Parathyroid adenoma (tissue), 2 donors: ENCODE measurements around the gene HOTAIR.

Source experiments
- H2AFZ ChIP-seq: fragments of 300-600 bp; sonication (generic); one replicate; pipeline ENCODE4 v1.7.0; 2017; ENCODE audit warnings: antibody characterized with exemption, mild to moderate bottlenecking
- H3K27ac ChIP-seq: fragments of 300-600 bp; sonication (generic); one replicate; pipeline ENCODE4 v1.7.0; 2017
- H3K27me3 ChIP-seq: fragments of 300-600 bp; sonication (generic); one replicate; pipeline ENCODE4 v1.7.0; 2017; ENCODE audit warnings: low read length; ENCODE audit not compliant: control insufficient read depth, insufficient read depth
- H3K36me3 ChIP-seq: fragments of 300-600 bp; sonication (generic); one replicate; pipeline ENCODE4 v1.7.0; 2017; ENCODE audit warnings: low read length; ENCODE audit not compliant: control insufficient read depth, insufficient read depth
- H3K4me1 ChIP-seq: fragments of 300-600 bp; sonication (generic); one replicate; pipeline ENCODE4 v1.7.0; 2017; ENCODE audit warnings: control low read depth
- H3K4me2 ChIP-seq: fragments of 300-600 bp; sonication (generic); one replicate; pipeline ENCODE4 v1.7.0; 2017; ENCODE audit warnings: low read length
- H3K4me3 ChIP-seq: fragments of 300-600 bp; sonication (generic); one replicate; pipeline ENCODE4 v1.7.0; 2017; ENCODE audit warnings: low read depth, low read length
- H3K79me2 ChIP-seq: fragments of 300-600 bp; sonication (generic); one replicate; pipeline ENCODE4 v1.7.0; 2017; ENCODE audit warnings: control low read depth
- H3K9ac ChIP-seq: fragments of 300-600 bp; sonication (generic); one replicate; pipeline ENCODE4 v1.7.0; 2017; ENCODE audit warnings: mild to moderate bottlenecking
- H3K9me3 ChIP-seq: fragments of 300-600 bp; sonication (generic); one replicate; pipeline ENCODE4 v1.7.0; 2017; ENCODE audit warnings: low read length; ENCODE audit not compliant: control insufficient read depth
- TF ChIP-seq, protein P1 (sequence below): fragments of 300-600 bp; sonication (generic); IDR thresholded peaks from one replicate; pipeline ENCODE4 v1.7.0; 2017; ENCODE audit warnings: antibody characterized with exemption, mild to moderate bottlenecking
- donor health status: primary hyperparathyroidism.

Gene HOTAIR

DNA sequence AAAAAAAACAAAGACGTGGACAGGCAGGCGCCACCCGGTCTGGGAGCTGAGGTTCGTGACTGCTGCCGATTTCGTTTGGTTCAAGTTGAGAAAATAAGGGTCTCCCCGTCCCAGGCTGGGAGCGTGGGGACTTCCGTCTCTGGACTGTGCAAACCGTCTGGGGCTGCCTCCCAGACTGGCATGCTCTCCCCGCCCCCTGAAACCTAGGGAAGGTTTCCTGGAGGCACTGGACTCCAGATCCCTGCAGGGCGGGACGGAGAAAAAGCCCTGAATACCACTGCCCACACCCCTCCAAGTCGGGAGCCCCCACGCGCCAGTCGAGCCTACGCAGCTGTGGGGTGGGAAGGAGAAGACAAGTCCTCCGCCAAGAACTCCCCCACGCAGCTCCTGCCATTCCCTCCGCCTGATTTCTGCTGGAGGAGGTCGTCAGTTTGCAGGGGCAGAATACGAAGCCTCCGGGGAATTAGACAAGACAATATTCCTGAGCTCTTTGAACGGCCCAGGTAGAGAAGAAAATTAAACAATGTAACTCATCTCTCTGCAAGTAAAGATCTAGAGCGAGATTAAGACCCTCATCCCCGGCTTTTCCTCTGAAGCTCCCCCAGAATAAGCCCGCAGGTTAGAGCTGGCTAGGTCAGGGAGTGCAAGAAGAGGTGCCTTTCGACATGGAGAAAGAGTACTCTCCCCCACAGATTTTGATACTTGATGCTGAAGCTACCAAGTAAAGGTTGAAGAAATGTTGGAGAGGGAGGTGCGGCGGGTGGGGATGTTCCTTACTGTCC is 46.5 kb downstream of the HOTAIR start:
- H3K79me2 ChIP-seq, result no peaks in the 10 kb centered on the region
- H3K4me2 ChIP-seq, result no peak overlapping the region
- no peak overlapping the region for H2AFZ ChIP-seq
- no peaks in the 10 kb centered on the region for H3K36me3 ChIP-seq
- H3K9ac ChIP-seq, result no peak overlapping the region
- no peaks in the 10 kb centered on the region for H3K4me1 ChIP-seq
- no peak overlapping the region for H3K27ac ChIP-seq
- H3K4me3 ChIP-seq, result no peak overlapping the region
- no peaks in the 10 kb centered on the region for H3K9me3 ChIP-seq
- H3K27me3 ChIP-seq, result peaks cover 15% of the 10 kb centered on the region
- TF ChIP-seq, protein P1, sequence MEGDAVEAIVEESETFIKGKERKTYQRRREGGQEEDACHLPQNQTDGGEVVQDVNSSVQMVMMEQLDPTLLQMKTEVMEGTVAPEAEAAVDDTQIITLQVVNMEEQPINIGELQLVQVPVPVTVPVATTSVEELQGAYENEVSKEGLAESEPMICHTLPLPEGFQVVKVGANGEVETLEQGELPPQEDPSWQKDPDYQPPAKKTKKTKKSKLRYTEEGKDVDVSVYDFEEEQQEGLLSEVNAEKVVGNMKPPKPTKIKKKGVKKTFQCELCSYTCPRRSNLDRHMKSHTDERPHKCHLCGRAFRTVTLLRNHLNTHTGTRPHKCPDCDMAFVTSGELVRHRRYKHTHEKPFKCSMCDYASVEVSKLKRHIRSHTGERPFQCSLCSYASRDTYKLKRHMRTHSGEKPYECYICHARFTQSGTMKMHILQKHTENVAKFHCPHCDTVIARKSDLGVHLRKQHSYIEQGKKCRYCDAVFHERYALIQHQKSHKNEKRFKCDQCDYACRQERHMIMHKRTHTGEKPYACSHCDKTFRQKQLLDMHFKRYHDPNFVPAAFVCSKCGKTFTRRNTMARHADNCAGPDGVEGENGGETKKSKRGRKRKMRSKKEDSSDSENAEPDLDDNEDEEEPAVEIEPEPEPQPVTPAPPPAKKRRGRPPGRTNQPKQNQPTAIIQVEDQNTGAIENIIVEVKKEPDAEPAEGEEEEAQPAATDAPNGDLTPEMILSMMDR, result no peak

DNA sequence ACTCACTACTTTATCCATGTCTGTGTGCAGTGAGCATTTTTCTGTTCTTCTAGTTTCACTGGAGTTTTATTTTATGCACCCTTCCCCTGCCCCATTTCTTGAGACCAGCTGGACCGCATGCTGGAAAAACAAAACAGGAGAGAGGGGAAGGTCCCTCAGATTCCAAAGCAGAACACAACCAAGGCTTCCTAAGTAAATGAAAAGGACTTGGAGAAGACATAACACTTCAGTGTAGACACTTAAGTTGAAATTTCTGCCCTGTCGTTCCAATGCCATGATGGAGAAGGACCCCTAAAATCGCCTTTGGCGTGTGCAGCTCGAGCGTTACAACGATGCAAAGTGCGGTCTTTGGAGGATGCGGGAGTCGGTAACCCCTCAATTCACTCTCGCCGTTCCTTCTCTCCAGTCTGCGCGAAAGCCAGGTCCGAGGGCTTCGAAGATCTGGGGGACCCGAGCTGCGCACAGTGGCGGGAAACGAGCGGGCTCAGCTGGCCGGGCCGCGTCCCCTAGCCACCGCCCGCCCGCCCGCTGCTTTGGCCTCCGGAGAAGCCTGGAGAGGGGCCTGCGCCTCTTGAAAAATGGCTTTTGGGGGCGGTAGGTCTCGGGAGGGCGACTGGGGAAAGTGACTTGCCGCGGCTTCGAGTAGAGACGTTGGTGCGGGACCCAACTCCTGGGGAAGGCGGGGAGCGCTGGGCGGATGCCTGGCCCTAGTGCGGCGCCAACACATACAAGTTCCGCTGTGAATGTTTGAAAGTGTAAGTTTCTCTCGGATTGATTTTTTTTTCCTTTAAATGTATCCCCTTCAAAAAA is 47.3 kb downstream of the HOTAIR start:
- Histone ChIP-seq H3K27me3 (peaks cover 15% of the 10 kb centered on the region), H3K36me3 (no peaks in the 10 kb centered on the region), H3K4me3 (no peak overlapping the region), H3K9me3 (no peaks in the 10 kb centered on the region), H3K9ac (no peak overlapping the region), H3K4me2 (no peak overlapping the region), H3K79me2 (no peaks in the 10 kb centered on the region), H2AFZ (no peak overlapping the region), H3K27ac (no peak overlapping the region), H3K4me1 (no peaks in the 10 kb centered on the region)
- TF ChIP-seq, protein P1, result no peak

GRCh38 chr12:53924521-53925405 is 50.0 kb downstream of the HOTAIR start:
- H3K79me2 ChIP-seq, result no peaks in the 10 kb centered on the region
- no peak overlapping the region for H3K9ac ChIP-seq
- no peaks in the 10 kb centered on the region for H3K4me1 ChIP-seq
- TF ChIP-seq, protein P1, result no peak
- H3K27me3 ChIP-seq, result peaks cover 9% of the 10 kb centered on the region
- no peak overlapping the region for H3K4me3 ChIP-seq
- H2AFZ ChIP-seq, result no peak overlapping the region
- no peaks in the 10 kb centered on the region for H3K9me3 ChIP-seq
- H3K4me2 ChIP-seq, result no peak overlapping the region
- no peak overlapping the region for H3K27ac ChIP-seq
- no peaks in the 10 kb centered on the region for H3K36me3 ChIP-seq

DNA sequence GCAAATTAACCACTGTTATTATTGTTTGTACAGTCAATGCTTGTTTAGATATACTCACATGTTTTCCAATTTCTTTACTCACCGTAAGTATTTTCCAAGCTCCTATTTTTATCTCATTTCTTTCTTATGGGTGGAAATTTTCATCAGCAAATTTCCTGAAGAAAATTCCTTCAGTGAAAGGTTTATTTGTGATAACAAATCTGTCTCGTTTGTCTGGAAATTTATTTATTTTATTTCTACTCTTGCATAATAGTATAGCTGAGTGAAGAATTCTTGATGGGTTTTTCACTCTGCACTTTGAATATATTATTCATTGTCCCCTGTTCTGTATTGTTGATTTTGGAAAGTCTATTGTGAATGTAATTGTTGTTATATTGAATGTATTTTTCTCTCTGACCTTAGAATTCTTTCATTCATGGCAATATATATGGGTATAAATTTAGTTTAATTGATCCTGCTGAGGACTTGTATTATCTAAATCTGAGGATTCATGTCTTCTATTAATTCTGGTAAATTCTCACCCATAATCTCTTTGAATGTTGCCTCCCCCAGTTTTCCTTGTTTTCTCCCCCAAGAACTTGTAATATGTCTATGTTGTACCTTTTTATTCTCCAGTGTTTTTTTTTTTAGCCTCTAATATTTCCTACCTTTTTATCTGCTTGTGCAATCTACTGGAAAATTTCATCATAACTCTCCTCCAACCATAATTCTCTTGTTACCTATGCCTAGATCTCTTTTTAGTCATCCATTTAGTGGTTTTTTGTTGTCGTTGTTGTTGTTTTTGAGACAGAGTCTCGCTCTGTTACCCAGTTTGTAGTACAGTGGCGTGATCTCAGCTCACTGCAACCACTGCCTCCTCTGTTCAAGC is 57.7 kb downstream of the HOTAIR start:
- TF ChIP-seq, protein P1, result no peak

More for the DNA sequence above, 57.7 kb downstream of the HOTAIR start:
- H2AFZ ChIP-seq, result no peak overlapping the region
- H3K4me1 ChIP-seq, result no peaks in the 10 kb centered on the region
- no peaks in the 10 kb centered on the region for H3K79me2 ChIP-seq
- H3K27ac ChIP-seq, result no peak overlapping the region
- H3K36me3 ChIP-seq, result no peaks in the 10 kb centered on the region
- no peaks in the 10 kb centered on the region for H3K9me3 ChIP-seq
- no peak overlapping the region for H3K4me3 ChIP-seq
- H3K9ac ChIP-seq, result no peak overlapping the region
- H3K4me2 ChIP-seq, result no peak overlapping the region
- H3K27me3 ChIP-seq, result no peaks in the 10 kb centered on the region
